ENCODE measurements around the gene REEP6.

REEP6 gene

GRCh38 chr19:1525343-1525742, 34.4 kb downstream of the REEP6 start:
- H3K23ac ChIP-seq (ENCODE audit: low read depth, low read length, poor library complexity) = peak overlapping the region; percentile 94
- peaks cover 2% of the 10 kb centered on the region for H3K79me1 ChIP-seq (ENCODE audit: low read depth, low read length)
- H2AK5ac ChIP-seq (ENCODE audit: low read depth, low read length) = peak overlapping the region; percentile 93
- H3K9ac ChIP-seq (ENCODE audit: low read depth, low read length, poor library complexity) = peak overlapping the region; percentile 60
- peak overlapping the region; percentile 7 for H4K91ac ChIP-seq (ENCODE audit: low read depth, low read length, poor library complexity)
- H2BK120ac ChIP-seq (ENCODE audit: low read depth, low read length) = no peak overlapping the region
- H4K8ac ChIP-seq (ENCODE audit: low read depth, low read length) = no peak overlapping the region
- no peak overlapping the region for H3K4ac ChIP-seq (ENCODE audit: low read length)
- H3K18ac ChIP-seq (ENCODE audit: low read length) = peak overlapping the region; percentile 35
- H3K4me2 ChIP-seq (ENCODE audit: insufficient read depth, low read length, poor library complexity, severe bottlenecking) = no peak overlapping the region
- H3K9me3 ChIP-seq (replicated peaks in 1 of 2; ENCODE audit: control insufficient read depth in 2 of 2, insufficient read depth in 1 of 2, low read depth in 1 of 2, low read length in 2 of 2) = peaks cover 0 to 5% of the 10 kb centered on the region in 2 donors
- H3K14ac ChIP-seq (ENCODE audit: low read length) = peak overlapping the region; percentile 38
- H2BK5ac ChIP-seq (ENCODE audit: low read length) = peak overlapping the region; percentile 83
- no CpG with 5 or more reads among the region's 31 CpGs for WGBS, 2 donors (ENCODE audit: extremely low coverage in 2 of 2, insufficient read length in 2 of 2, insufficient replicate concordance in 1 of 2)
- peak overlapping the region; percentile 8 for H2BK15ac ChIP-seq (ENCODE audit: low read length)
- DNase-seq (ENCODE audit: low spot score) = no peak
- peak overlapping the region; percentile 69 for H2BK12ac ChIP-seq (ENCODE audit: low read length)
- no peak overlapping the region for H2AFZ ChIP-seq (ENCODE audit: low read length)
- peaks cover 8 to 52% (median 31%) of the 10 kb centered on the region in 3 experiments for H3K27me3 ChIP-seq (ENCODE audit: control insufficient read depth in 3 of 3, insufficient read depth in 3 of 3, low read depth in 1 of 3, low read length in 3 of 3)
- no peak overlapping the region for H3K4me3 ChIP-seq (ENCODE audit: low read length in 2 of 2)
- H3K27ac ChIP-seq (replicated peaks; ENCODE audit: low read length) = no peak overlapping the region
- H3K36me3 ChIP-seq (replicated peaks in 1 of 2; ENCODE audit: control insufficient read depth in 2 of 2, insufficient read depth in 2 of 2, low read length in 2 of 2) = no peaks in the 10 kb centered on the region
- H3K4me1 ChIP-seq (ENCODE audit: control insufficient read depth in 2 of 2, insufficient read depth in 1 of 2, low read depth in 1 of 2, low read length in 2 of 2) = peaks cover 4 to 6% of the 10 kb centered on the region in 2 donors

DNA sequence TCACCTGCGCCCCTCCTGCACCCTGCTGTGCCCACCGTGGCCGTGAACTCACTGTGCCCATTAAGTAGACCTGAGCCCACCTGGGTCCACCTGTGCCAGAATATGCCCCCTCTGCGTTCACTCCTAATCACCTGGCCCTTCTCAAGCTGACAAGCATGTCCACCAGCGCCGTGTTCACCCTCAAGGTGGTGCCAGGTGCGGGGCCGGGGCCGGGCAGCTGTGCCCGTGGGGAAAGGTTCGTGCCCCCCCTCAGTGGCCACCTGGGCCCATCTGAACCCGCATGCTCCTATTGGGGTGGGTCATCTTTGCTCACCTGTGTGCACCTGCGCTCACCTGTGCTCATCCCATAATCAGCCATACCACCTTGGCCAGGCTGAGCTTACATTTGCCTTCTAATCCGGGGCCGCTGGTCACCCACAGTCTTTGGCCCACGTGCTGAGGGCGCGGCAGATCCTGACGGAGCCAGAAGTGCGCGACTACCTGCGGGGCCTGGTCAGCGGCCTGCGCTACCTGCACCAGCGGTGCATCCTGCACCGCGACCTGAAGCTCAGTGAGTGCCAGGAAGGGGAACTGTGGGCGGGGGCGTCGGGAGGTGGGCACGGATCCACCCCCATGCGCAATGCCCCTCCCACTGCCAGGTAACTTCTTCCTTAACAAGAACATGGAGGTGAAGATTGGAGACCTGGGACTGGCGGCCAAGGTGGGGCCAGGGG, 35.2 kb downstream of the REEP6 start:
- H2BK5ac ChIP-seq (ENCODE audit: low read length) = no peak overlapping the region
- H3K9me3 ChIP-seq (replicated peaks in 1 of 2; ENCODE audit: control insufficient read depth in 2 of 2, insufficient read depth in 1 of 2, low read depth in 1 of 2, low read length in 2 of 2) = peaks cover 0 to 5% of the 10 kb centered on the region in 2 donors
- H2BK120ac ChIP-seq (ENCODE audit: low read depth, low read length) = peak overlapping the region; percentile 1
- H2BK12ac ChIP-seq (ENCODE audit: low read length) = peak overlapping the region; percentile 30
- no peak overlapping the region for H2AFZ ChIP-seq (ENCODE audit: low read length)
- WGBS, 2 donors (ENCODE audit: extremely low coverage in 2 of 2, insufficient read length in 2 of 2, insufficient replicate concordance in 1 of 2) = no CpG with 5 or more reads among the region's 33 CpGs
- H2BK15ac ChIP-seq (ENCODE audit: low read length) = no peak overlapping the region
- H4K8ac ChIP-seq (ENCODE audit: low read depth, low read length) = no peak overlapping the region
- peak overlapping the region; percentile 53 for H3K4ac ChIP-seq (ENCODE audit: low read length)
- H3K27me3 ChIP-seq (ENCODE audit: control insufficient read depth in 3 of 3, insufficient read depth in 3 of 3, low read depth in 1 of 3, low read length in 3 of 3) = peaks cover 8 to 50% (median 31%) of the 10 kb centered on the region in 3 experiments
- peak overlapping the region; percentile 64 for H3K18ac ChIP-seq (ENCODE audit: low read length)
- H3K4me1 ChIP-seq (ENCODE audit: control insufficient read depth in 2 of 2, insufficient read depth in 1 of 2, low read depth in 1 of 2, low read length in 2 of 2) = peaks cover 4 to 6% of the 10 kb centered on the region in 2 donors
- H3K4me2 ChIP-seq (ENCODE audit: insufficient read depth, low read length, poor library complexity, severe bottlenecking) = no peak overlapping the region
- H3K4me3 ChIP-seq (ENCODE audit: low read length in 2 of 2) = peak overlapping the region in 1 of 2 donors; percentile 20
- no peak overlapping the region for H4K91ac ChIP-seq (ENCODE audit: low read depth, low read length, poor library complexity)
- no peak overlapping the region for H3K14ac ChIP-seq (ENCODE audit: low read length)
- H3K36me3 ChIP-seq (replicated peaks in 1 of 2; ENCODE audit: control insufficient read depth in 2 of 2, insufficient read depth in 2 of 2, low read length in 2 of 2) = no peaks in the 10 kb centered on the region
- peak overlapping the region; percentile 93 for H2AK5ac ChIP-seq (ENCODE audit: low read depth, low read length)
- peak overlapping the region; percentile 80 for H3K23ac ChIP-seq (ENCODE audit: low read depth, low read length, poor library complexity)
- no peak overlapping the region for H3K9ac ChIP-seq (ENCODE audit: low read depth, low read length, poor library complexity)
- DNase-seq (ENCODE audit: low spot score) = no peak
- H3K79me1 ChIP-seq (ENCODE audit: low read depth, low read length) = peaks cover 2% of the 10 kb centered on the region
- H3K27ac ChIP-seq (replicated peaks; ENCODE audit: low read length) = no peak overlapping the region

DNA sequence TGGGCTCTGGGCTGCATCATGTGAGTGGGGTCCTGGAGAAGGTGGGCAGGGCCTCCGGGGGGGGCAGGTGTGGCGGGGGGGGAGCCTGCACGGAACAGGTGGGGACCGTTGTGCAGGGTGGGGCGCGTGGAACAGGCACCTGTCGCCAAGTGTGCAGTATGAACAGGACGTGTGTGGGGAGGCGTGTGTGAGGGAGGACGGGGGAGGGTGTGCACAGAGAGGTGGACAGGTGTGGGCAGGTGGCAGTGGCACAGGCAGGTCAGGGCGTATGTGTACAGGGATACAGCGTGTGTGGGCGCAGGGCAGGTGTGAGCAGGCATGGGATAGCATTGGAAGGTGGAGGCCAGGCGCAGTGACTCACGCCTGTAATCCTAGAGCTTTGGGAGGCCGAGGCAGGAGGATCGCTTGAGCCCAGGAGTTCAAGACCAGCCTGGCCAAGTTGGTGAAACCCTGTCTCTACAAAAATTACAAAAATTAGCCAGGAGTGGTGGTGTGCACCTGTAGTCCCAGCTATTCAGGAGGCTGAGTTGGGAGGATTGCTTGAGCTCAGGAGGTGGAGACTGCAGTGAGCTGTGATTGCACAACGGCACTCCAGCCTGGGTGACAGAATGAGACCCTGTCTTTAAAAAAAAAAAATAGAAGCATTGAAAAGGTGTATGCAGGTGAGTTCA, 36.1 kb downstream of the REEP6 start:
- Histone ChIP-seq H2AK5ac (ENCODE audit: low read depth, low read length) (no peak overlapping the region), H3K4ac (ENCODE audit: low read length) (no peak overlapping the region), H2BK15ac (ENCODE audit: low read length) (no peak overlapping the region), H3K4me1 (ENCODE audit: control insufficient read depth in 2 of 2, insufficient read depth in 1 of 2, low read depth in 1 of 2, low read length in 2 of 2) (peaks cover 4 to 6% of the 10 kb centered on the region in 2 donors), H3K4me3 (ENCODE audit: low read length in 2 of 2) (no peak overlapping the region), H2AFZ (ENCODE audit: low read length) (no peak overlapping the region), H3K18ac (ENCODE audit: low read length) (no peak overlapping the region), H4K8ac (ENCODE audit: low read depth, low read length) (no peak overlapping the region), H3K23ac (ENCODE audit: low read depth, low read length, poor library complexity) (peak overlapping the region; percentile 85), H3K9ac (ENCODE audit: low read depth, low read length, poor library complexity) (peak overlapping the region; percentile 77), H3K14ac (ENCODE audit: low read length) (peak overlapping the region; percentile 47), H2BK12ac (ENCODE audit: low read length) (peak overlapping the region; percentile 98), H2BK120ac (ENCODE audit: low read depth, low read length) (no peak overlapping the region), H3K4me2 (ENCODE audit: insufficient read depth, low read length, poor library complexity, severe bottlenecking) (no peak overlapping the region), H3K36me3 (replicated peaks in 1 of 2; ENCODE audit: control insufficient read depth in 2 of 2, insufficient read depth in 2 of 2, low read length in 2 of 2) (no peaks in the 10 kb centered on the region), H3K27ac (replicated peaks; ENCODE audit: low read length) (no peak overlapping the region), H4K91ac (ENCODE audit: low read depth, low read length, poor library complexity) (no peak overlapping the region), H3K9me3 (replicated peaks in 1 of 2; ENCODE audit: control insufficient read depth in 2 of 2, insufficient read depth in 1 of 2, low read depth in 1 of 2, low read length in 2 of 2) (peaks cover 0 to 5% of the 10 kb centered on the region in 2 donors), H2BK5ac (ENCODE audit: low read length) (no peak overlapping the region), H3K79me1 (ENCODE audit: low read depth, low read length) (peaks cover 2% of the 10 kb centered on the region), H3K27me3 (ENCODE audit: control insufficient read depth in 3 of 3, insufficient read depth in 3 of 3, low read depth in 1 of 3, low read length in 3 of 3) (peaks cover 8 to 41% (median 29%) of the 10 kb centered on the region in 3 experiments)
- WGBS, 2 donors (ENCODE audit: extremely low coverage in 2 of 2, insufficient read length in 2 of 2, insufficient replicate concordance in 1 of 2) = no CpG with 5 or more reads among the region's 18 CpGs
- no peak for DNase-seq (ENCODE audit: low spot score)

GRCh38 chr19:1527650-1528309, 36.8 kb downstream of the REEP6 start:
- H3K36me3 ChIP-seq (replicated peaks in 1 of 2; ENCODE audit: control insufficient read depth in 2 of 2, insufficient read depth in 2 of 2, low read length in 2 of 2) = no peaks in the 10 kb centered on the region
- H3K4ac ChIP-seq (ENCODE audit: low read length) = no peak overlapping the region
- peaks cover 0 to 5% of the 10 kb centered on the region in 2 donors for H3K9me3 ChIP-seq (replicated peaks in 1 of 2; ENCODE audit: control insufficient read depth in 2 of 2, insufficient read depth in 1 of 2, low read depth in 1 of 2, low read length in 2 of 2)
- H4K91ac ChIP-seq (ENCODE audit: low read depth, low read length, poor library complexity) = no peak overlapping the region
- H2BK120ac ChIP-seq (ENCODE audit: low read depth, low read length) = no peak overlapping the region
- peak overlapping the region; percentile 44 for H3K9ac ChIP-seq (ENCODE audit: low read depth, low read length, poor library complexity)
- peak overlapping the region; percentile 75 for H2AK5ac ChIP-seq (ENCODE audit: low read depth, low read length)
- no peak overlapping the region for H3K4me3 ChIP-seq (ENCODE audit: low read length in 2 of 2)
- H2BK12ac ChIP-seq (ENCODE audit: low read length) = no peak overlapping the region
- no peak overlapping the region for H2AFZ ChIP-seq (ENCODE audit: low read length)
- peaks cover 8 to 36% (median 29%) of the 10 kb centered on the region in 3 experiments for H3K27me3 ChIP-seq (ENCODE audit: control insufficient read depth in 3 of 3, insufficient read depth in 3 of 3, low read depth in 1 of 3, low read length in 3 of 3)
- H3K14ac ChIP-seq (ENCODE audit: low read length) = peak overlapping the region; percentile 47
- H3K4me2 ChIP-seq (ENCODE audit: insufficient read depth, low read length, poor library complexity, severe bottlenecking) = no peak overlapping the region
- no peak overlapping the region for H2BK5ac ChIP-seq (ENCODE audit: low read length)
- no peak overlapping the region for H3K27ac ChIP-seq (replicated peaks; ENCODE audit: low read length)
- H4K8ac ChIP-seq (ENCODE audit: low read depth, low read length) = no peak overlapping the region
- peaks cover 2% of the 10 kb centered on the region for H3K79me1 ChIP-seq (ENCODE audit: low read depth, low read length)
- peak overlapping the region; percentile 65 for H3K23ac ChIP-seq (ENCODE audit: low read depth, low read length, poor library complexity)
- no CpG with 5 or more reads among the region's 27 CpGs for WGBS, 2 donors (ENCODE audit: extremely low coverage in 2 of 2, insufficient read length in 2 of 2, insufficient replicate concordance in 1 of 2)
- no peak overlapping the region for H2BK15ac ChIP-seq (ENCODE audit: low read length)
- DNase-seq (ENCODE audit: low spot score) = no peak
- H3K18ac ChIP-seq (ENCODE audit: low read length) = peak overlapping the region; percentile 17
- H3K4me1 ChIP-seq (ENCODE audit: control insufficient read depth in 2 of 2, insufficient read depth in 1 of 2, low read depth in 1 of 2, low read length in 2 of 2) = peaks cover 4 to 6% of the 10 kb centered on the region in 2 donors

Measured in neuronal stem cell (in vitro differentiated cells).